ENCODE measurements around the gene NNT. TPM values are rescaled to one million over a fixed set of nuclear protein-coding genes. Genes with fewer than 3 reads are reported as not detected.
"Not testable (repeated sequence)": the region's sequence is repeated elsewhere in the genome, so short reads cannot be mapped to it uniquely, and the experiment has no call there.

The NNT gene
- total RNA-seq, 1 experiment from 2014 or later = 112 TPM

DNA sequence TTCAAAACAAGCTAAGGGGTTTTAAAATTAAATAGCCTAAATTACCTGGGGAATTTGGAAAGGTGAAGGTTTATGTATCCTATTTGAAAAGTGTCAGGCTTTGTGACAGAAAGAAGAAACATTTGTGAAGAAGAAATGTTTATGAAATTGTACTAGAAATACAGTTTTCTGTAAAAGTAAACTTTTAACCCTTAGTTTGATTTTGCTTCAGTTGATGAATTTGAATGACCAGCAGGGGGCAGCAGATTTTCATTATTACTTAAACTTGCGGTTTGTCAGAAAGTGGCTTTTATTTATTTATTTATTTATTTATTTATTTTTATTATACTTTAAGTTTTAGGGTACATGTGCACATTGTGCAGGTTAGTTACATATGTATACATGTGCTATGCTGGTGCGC is 58.1 kb downstream of the NNT start:
- POLR2A ChIA-PET (ENCODE audit: unreplicated experiment) = interaction anchor here (0.6 kb wide), 1 partner anchor 894 kb away, joined by 4 read pairs; no protein-coding TSS in a partner anchor
- Histone ChIP-seq H3K4me2 (no peak overlapping the region), H3K4me1 (replicated peaks; ENCODE audit: insufficient read depth) (no peaks in the 10 kb centered on the region), H3K36me3 (ENCODE audit: low read depth) (no peaks in the 10 kb centered on the region), H3K9me3 (ENCODE audit: insufficient read depth, low read depth) (no peaks in the 10 kb centered on the region), H3K9me2 (ENCODE audit: insufficient read depth) (no peaks in the 10 kb centered on the region), H3F3A (ENCODE audit: insufficient read depth, low read depth) (no peaks in the 10 kb centered on the region), H2AFZ (no peak overlapping the region), H3K27me3 (ENCODE audit: insufficient read depth, low read depth) (no peaks in the 10 kb centered on the region), H3K79me2 (ENCODE audit: low read depth) (no peaks in the 10 kb centered on the region), H3K4me3 (no peak overlapping the region), H4K20me1 (ENCODE audit: insufficient read depth) (no peaks in the 10 kb centered on the region), H3K27ac (no peak overlapping the region)
- intact Hi-C loops (cut with micrococcal nuclease; ENCODE audit: unreplicated experiment) = loop anchor here (1.0 kb wide), 1 partner anchor 672 kb away; no protein-coding TSS in a partner anchor
- no TSS peak for BruUV-seq (replicated peaks)
- TF ChIP-seq EZH2 (IDR thresholded peaks at IDR 0.05; ENCODE audit: low read depth) = no peak
- TF ChIP-seq, protein P1, sequence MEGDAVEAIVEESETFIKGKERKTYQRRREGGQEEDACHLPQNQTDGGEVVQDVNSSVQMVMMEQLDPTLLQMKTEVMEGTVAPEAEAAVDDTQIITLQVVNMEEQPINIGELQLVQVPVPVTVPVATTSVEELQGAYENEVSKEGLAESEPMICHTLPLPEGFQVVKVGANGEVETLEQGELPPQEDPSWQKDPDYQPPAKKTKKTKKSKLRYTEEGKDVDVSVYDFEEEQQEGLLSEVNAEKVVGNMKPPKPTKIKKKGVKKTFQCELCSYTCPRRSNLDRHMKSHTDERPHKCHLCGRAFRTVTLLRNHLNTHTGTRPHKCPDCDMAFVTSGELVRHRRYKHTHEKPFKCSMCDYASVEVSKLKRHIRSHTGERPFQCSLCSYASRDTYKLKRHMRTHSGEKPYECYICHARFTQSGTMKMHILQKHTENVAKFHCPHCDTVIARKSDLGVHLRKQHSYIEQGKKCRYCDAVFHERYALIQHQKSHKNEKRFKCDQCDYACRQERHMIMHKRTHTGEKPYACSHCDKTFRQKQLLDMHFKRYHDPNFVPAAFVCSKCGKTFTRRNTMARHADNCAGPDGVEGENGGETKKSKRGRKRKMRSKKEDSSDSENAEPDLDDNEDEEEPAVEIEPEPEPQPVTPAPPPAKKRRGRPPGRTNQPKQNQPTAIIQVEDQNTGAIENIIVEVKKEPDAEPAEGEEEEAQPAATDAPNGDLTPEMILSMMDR (conservative IDR thresholded peaks at IDR 0.05) = peak; percentile 89
- peak; percentile 25 to 37 for DNase-seq
- CTCF ChIA-PET = interaction anchor here (0.6 kb wide), 2 partner anchors 20 to 29 kb away, joined by 3 to 5 read pairs; no protein-coding TSS in a partner anchor

DNA sequence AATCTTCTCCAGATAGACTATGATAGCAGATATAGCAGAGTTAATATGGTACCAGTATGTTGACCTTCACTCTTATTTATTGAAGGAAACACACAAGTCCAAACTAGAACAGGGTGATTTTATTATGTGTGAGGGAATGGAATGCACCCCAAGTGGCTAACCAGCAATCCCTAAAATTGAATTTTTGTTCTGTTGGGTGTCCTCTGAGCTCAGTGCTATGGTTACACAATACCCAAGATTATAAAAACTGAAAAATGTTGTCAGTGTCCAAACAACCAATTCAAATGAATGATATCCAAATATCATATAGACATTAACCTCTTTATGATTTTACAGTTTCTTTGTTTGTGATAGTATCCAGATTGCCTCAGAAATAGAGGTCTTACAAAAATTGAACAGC is 60.9 kb downstream of the NNT start:
- DNase-seq = no peak
- H3K36me3 ChIP-seq (ENCODE audit: low read depth) = no peaks in the 10 kb centered on the region
- no peaks in the 10 kb centered on the region for H3F3A ChIP-seq (ENCODE audit: insufficient read depth, low read depth)
- no peaks in the 10 kb centered on the region for H3K27me3 ChIP-seq (ENCODE audit: insufficient read depth, low read depth)
- H3K4me3 ChIP-seq = no peak overlapping the region
- H2AFZ ChIP-seq = no peak overlapping the region
- no peaks in the 10 kb centered on the region for H3K9me3 ChIP-seq (ENCODE audit: insufficient read depth, low read depth)
- intact Hi-C loops (cut with micrococcal nuclease; ENCODE audit: unreplicated experiment) = no loop called here
- no peaks in the 10 kb centered on the region for H3K79me2 ChIP-seq (ENCODE audit: low read depth)
- no peaks in the 10 kb centered on the region for H3K4me1 ChIP-seq (replicated peaks; ENCODE audit: insufficient read depth)
- POLR2A ChIA-PET (ENCODE audit: unreplicated experiment) = no interaction called here
- TF ChIP-seq, protein P1 (conservative IDR thresholded peaks at IDR 0.05) = no peak
- no peak for TF ChIP-seq EZH2 (IDR thresholded peaks at IDR 0.05; ENCODE audit: low read depth)
- no peak overlapping the region for H3K4me2 ChIP-seq
- no TSS peak for BruUV-seq (replicated peaks)
- H3K27ac ChIP-seq = no peak overlapping the region
- CTCF ChIA-PET = interaction anchor here (0.6 kb wide), 1 partner anchor 147 kb away, joined by 3 read pairs; no protein-coding TSS in a partner anchor
- H4K20me1 ChIP-seq (ENCODE audit: insufficient read depth) = no peaks in the 10 kb centered on the region
- no peaks in the 10 kb centered on the region for H3K9me2 ChIP-seq (ENCODE audit: insufficient read depth)

DNA sequence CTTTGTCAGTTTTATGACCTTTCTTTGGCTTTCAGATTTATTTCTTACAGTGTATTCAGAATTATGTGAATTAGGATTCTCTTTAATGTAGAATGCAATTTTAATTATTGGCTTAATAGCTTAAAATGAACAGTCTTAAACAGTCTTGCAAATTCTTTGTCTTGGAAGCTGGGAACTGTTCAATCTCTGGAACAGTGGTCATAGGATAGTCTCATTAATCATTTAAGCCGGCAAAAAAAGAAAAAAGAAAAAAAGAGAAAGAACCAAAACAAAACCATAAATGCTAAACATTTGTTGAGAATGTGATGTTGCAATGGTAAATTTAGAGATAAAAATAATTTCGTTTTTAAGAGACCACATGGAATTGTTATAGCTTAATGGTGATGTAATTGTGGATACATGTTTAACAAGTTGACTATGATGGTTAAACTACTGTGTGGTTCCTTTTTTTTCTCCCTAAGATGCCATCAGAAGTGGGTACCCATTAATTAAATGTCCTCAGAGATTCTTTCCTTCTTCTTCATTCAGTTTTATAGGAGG is 61.6 kb downstream of the NNT start:
- no peak for TF ChIP-seq EZH2 (IDR thresholded peaks at IDR 0.05; ENCODE audit: low read depth)
- TF ChIP-seq, protein P1 (conservative IDR thresholded peaks at IDR 0.05) = no peak
- Histone ChIP-seq H3K4me3 (no peak overlapping the region), H3K27me3 (ENCODE audit: insufficient read depth, low read depth) (no peaks in the 10 kb centered on the region), H3K79me2 (ENCODE audit: low read depth) (no peaks in the 10 kb centered on the region), H3K9me2 (ENCODE audit: insufficient read depth) (no peaks in the 10 kb centered on the region), H2AFZ (no peak overlapping the region), H4K20me1 (ENCODE audit: insufficient read depth) (no peaks in the 10 kb centered on the region), H3K27ac (no peak overlapping the region), H3K4me2 (no peak overlapping the region), H3K4me1 (replicated peaks; ENCODE audit: insufficient read depth) (no peaks in the 10 kb centered on the region), H3F3A (ENCODE audit: insufficient read depth, low read depth) (no peaks in the 10 kb centered on the region), H3K36me3 (ENCODE audit: low read depth) (no peaks in the 10 kb centered on the region), H3K9me3 (ENCODE audit: insufficient read depth, low read depth) (no peaks in the 10 kb centered on the region)
- ChIA-PET POLR2A (ENCODE audit: unreplicated experiment) (no interaction called here), CTCF (no interaction called here)
- DNase-seq = no peak
- intact Hi-C loops (cut with micrococcal nuclease; ENCODE audit: unreplicated experiment) = no loop called here
- BruUV-seq (replicated peaks) = no TSS peak

DNA sequence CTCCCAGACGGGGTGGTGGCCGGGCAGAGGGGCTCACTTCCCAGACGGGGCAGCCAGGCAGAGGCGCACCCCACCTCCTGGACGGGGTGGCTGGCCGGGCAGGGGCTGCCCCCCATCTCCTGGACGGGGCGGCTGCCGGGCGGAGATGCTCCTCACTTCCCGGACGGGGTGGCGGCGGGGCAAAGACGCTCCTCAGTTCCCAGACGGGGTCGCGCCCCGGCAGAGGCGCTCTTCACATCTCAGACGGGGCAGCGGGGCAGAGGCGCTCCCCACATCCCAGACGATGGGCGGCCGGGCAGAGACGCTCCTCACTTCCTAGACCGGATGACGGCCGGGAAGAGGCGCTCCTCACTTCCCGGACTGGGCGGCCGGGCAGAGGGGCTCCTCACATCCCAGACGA is 62.8 kb downstream of the NNT start:
- H4K20me1 ChIP-seq (ENCODE audit: insufficient read depth); intact Hi-C loops (cut with micrococcal nuclease; ENCODE audit: unreplicated experiment); H3K4me3 ChIP-seq; DNase-seq; POLR2A ChIA-PET (ENCODE audit: unreplicated experiment); H3K9me3 ChIP-seq (ENCODE audit: insufficient read depth, low read depth); H3K27ac ChIP-seq; H3K79me2 ChIP-seq (ENCODE audit: low read depth); H3F3A ChIP-seq (ENCODE audit: insufficient read depth, low read depth); H2AFZ ChIP-seq; H3K4me1 ChIP-seq (replicated peaks; ENCODE audit: insufficient read depth); BruUV-seq (replicated peaks); H3K27me3 ChIP-seq (ENCODE audit: insufficient read depth, low read depth); H3K9me2 ChIP-seq (ENCODE audit: insufficient read depth); CTCF ChIA-PET; H3K4me2 ChIP-seq; H3K36me3 ChIP-seq (ENCODE audit: low read depth): not testable (repeated sequence)

DNA sequence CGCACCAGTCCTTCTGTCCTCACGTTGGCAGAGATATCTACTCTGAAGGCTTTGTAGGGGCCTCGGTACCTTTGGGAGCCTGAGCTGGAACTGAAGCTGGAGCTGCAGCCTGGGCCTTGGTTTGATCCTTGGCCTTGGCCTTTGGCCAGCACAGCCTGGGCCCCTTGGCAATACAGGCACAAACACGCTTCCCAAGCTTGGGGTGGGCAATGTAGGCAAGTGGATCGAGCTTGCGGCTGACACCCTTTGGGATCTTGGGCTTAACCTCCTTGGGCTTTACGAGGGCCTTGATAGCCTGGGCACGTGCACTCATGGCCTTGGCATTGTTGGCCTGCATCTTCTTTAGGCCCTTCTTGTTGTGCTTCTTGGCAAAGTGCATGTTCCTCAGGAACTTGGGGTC is 63.7 kb downstream of the NNT start:
- H4K20me1 ChIP-seq (ENCODE audit: insufficient read depth); H3K9me3 ChIP-seq (ENCODE audit: insufficient read depth, low read depth); H3K27ac ChIP-seq; H3K4me3 ChIP-seq; intact Hi-C loops (cut with micrococcal nuclease; ENCODE audit: unreplicated experiment); BruUV-seq (replicated peaks); H3K27me3 ChIP-seq (ENCODE audit: insufficient read depth, low read depth); H3K36me3 ChIP-seq (ENCODE audit: low read depth); CTCF ChIA-PET; H2AFZ ChIP-seq; DNase-seq; H3K79me2 ChIP-seq (ENCODE audit: low read depth); H3K4me2 ChIP-seq; H3F3A ChIP-seq (ENCODE audit: insufficient read depth, low read depth); H3K4me1 ChIP-seq (replicated peaks; ENCODE audit: insufficient read depth); POLR2A ChIA-PET (ENCODE audit: unreplicated experiment); H3K9me2 ChIP-seq (ENCODE audit: insufficient read depth): not testable (repeated sequence)

All from PC-9 (cell line).